H1 (cell line): ENCODE measurements around the gene RCBTB2. TPM values are rescaled to one million over a fixed set of nuclear protein-coding genes. Genes with fewer than 3 reads are reported as not detected.

Experiments used
- CTCF ChIA-PET: fragments of 300-600 bp; sonication (Branson Sonifier 250); formaldehyde crosslinking; loops from one replicate; lab custom pipeline; 2021; ENCODE audit not compliant: partially characterized antibody; lab: Charles Lee
- POLR2A ChIA-PET: fragments of 300-600 bp; sonication (Branson Sonifier 250); formaldehyde crosslinking; loops from one replicate; lab custom pipeline; 2021; ENCODE audit warnings: inconsistent platforms; ENCODE audit not compliant: partially characterized antibody; lab: Charles Lee
- DNase-seq, 2 experiments: peaks; one replicate each; pipeline versions ENCODE4 v3.0.0 to v3.0.0-alpha.2; 2010 to 2022; ENCODE audit warnings: low spot score in 2 of 2, low read depth in 1 of 2, mixed read lengths in 1 of 2
- FAIRE-seq: peaks from 2 replicates; lab custom pipeline; 2011; peaks lifted over from hg19 to GRCh38; lab: Jason Lieb, UNC
- H2AFZ ChIP-seq: 2 replicates; pipeline ENCODE4 v1.8.1; 2012; ENCODE audit warnings: low read length, inconsistent platforms
- H2AK5ac ChIP-seq: 2 replicates; pipeline ENCODE4 v1.6.1; 2013; ENCODE audit warnings: low read depth, low read length
- H2BK120ac ChIP-seq: replicated peaks from 2 replicates; pipeline ENCODE3; 2013; ENCODE audit warnings: low read depth, low read length, inconsistent platforms
- H2BK12ac ChIP-seq: 2 replicates; pipeline ENCODE4 v1.6.1; 2013; ENCODE audit warnings: low read depth, low read length
- H2BK15ac ChIP-seq: 2 replicates; pipeline ENCODE4 v1.6.1; 2013; ENCODE audit warnings: low read length
- H2BK20ac ChIP-seq: 2 replicates; pipeline ENCODE4 v1.6.1; 2013; ENCODE audit warnings: low read length
- H2BK5ac ChIP-seq: 2 replicates; pipeline ENCODE4 v1.6.1; 2013; ENCODE audit warnings: low read depth, low read length
- H3K14ac ChIP-seq: 2 replicates; pipeline ENCODE4 v1.6.1; 2013; ENCODE audit warnings: inconsistent platforms; ENCODE audit not compliant: insufficient read length
- H3K18ac ChIP-seq: 2 replicates; pipeline ENCODE4 v1.6.1; 2013; ENCODE audit warnings: low read length; ENCODE audit errors: extremely low read depth
- H3K23ac ChIP-seq: 2 replicates; pipeline ENCODE4 v1.6.1; 2013; ENCODE audit warnings: inconsistent platforms; ENCODE audit not compliant: insufficient read length
- H3K23me2 ChIP-seq: 2 replicates; pipeline ENCODE4 v1.6.1; 2013; ENCODE audit warnings: low read depth, low read length
- H3K27ac ChIP-seq: 2 replicates; pipeline ENCODE4 v1.6.1; 2011; ENCODE audit warnings: low read depth, low read length, inconsistent platforms
- H3K27me3 ChIP-seq, 4 experiments: replicated peaks in 1 of 4; 1 replicate in 1 of 4; 2 replicates in 3 of 4; pipeline versions ENCODE4 v1.6.1 to v1.8.1; 2011 to 2013; ENCODE audit warnings: low read length in 3 of 4, mild to moderate bottlenecking in 3 of 4, inconsistent platforms in 2 of 4, mixed read lengths in 2 of 4, moderate library complexity in 1 of 4; ENCODE audit not compliant: control insufficient read depth in 3 of 4, insufficient read depth in 3 of 4; ENCODE audit errors: extremely low read depth in 1 of 4
- H3K36me3 ChIP-seq, 4 experiments: 2 replicates each; pipeline versions ENCODE4 v1.6.1 to v1.8.1; 2011 to 2013; ENCODE audit warnings: mild to moderate bottlenecking in 4 of 4, low read length in 3 of 4, moderate library complexity in 2 of 4, control low read depth in 1 of 4, inconsistent platforms in 1 of 4; ENCODE audit not compliant: insufficient read depth in 4 of 4, control insufficient read depth in 2 of 4
- H3K4ac ChIP-seq: replicated peaks from 2 replicates; pipeline ENCODE3; 2013; ENCODE audit warnings: low read length, low read depth, mixed read lengths, inconsistent platforms; ENCODE audit not compliant: insufficient read length
- H3K4me1 ChIP-seq, 4 experiments: replicated peaks in 1 of 4; 1 replicate in 1 of 4; 2 replicates in 3 of 4; pipeline versions ENCODE4 v1.6.1 to v1.8.1; 2011 to 2013; ENCODE audit warnings: low read length in 3 of 4, inconsistent platforms in 2 of 4, mixed read lengths in 1 of 4; ENCODE audit not compliant: insufficient read depth in 4 of 4, control insufficient read depth in 3 of 4
- H3K4me2 ChIP-seq, 2 experiments: 2 replicates each; pipeline versions ENCODE4 v1.6.1 to v1.8.1; 2011 to 2013; ENCODE audit warnings: low read depth in 2 of 2, low read length in 2 of 2, control low read depth in 1 of 2, inconsistent platforms in 1 of 2, mild to moderate bottlenecking in 1 of 2; ENCODE audit not compliant: insufficient read depth in 1 of 2
- H3K4me3 ChIP-seq, 4 experiments: fragments of 200-600, 300-600 bp in 1 of 4; sonication (generic), shearing (Covaris generic), sonication (Bioruptor Twin) in 1 of 4; 2 replicates each; pipeline versions ENCODE4 v1.5.1 to v1.8.1; 2011 to 2016; ENCODE audit warnings: low read length in 4 of 4, low read depth in 3 of 4, control low read depth in 2 of 4, inconsistent platforms in 2 of 4, mild to moderate bottlenecking in 2 of 4, mixed read lengths in 1 of 4, moderate library complexity in 1 of 4; ENCODE audit not compliant: insufficient read depth in 2 of 4; ENCODE audit errors: extremely low read depth in 1 of 4
- H3K56ac ChIP-seq: replicated peaks from 2 replicates; pipeline ENCODE3; 2013; ENCODE audit warnings: low read depth, mild to moderate bottlenecking, mixed read lengths, low read length, inconsistent platforms; ENCODE audit not compliant: insufficient read length
- H3K79me1 ChIP-seq: 2 replicates; pipeline ENCODE4 v1.6.1; 2013; ENCODE audit warnings: low read depth, low read length, control low read depth
- H3K79me2 ChIP-seq, 2 experiments: 2 replicates each; pipeline versions ENCODE4 v1.6.1 to v1.8.1; 2012 to 2013; ENCODE audit warnings: low read length in 2 of 2, mild to moderate bottlenecking in 2 of 2, inconsistent platforms in 1 of 2; ENCODE audit not compliant: insufficient read depth in 2 of 2, control insufficient read depth in 1 of 2
- H3K9ac ChIP-seq, 4 experiments: replicated peaks in 1 of 4; 1 replicate in 1 of 4; 2 replicates in 3 of 4; pipeline versions ENCODE4 v1.6.1 to v1.8.1; 2011 to 2013; ENCODE audit warnings: low read depth in 3 of 4, low read length in 3 of 4, control low read depth in 2 of 4, mild to moderate bottlenecking in 2 of 4, moderate library complexity in 2 of 4, inconsistent platforms in 1 of 4; ENCODE audit errors: extremely low read depth in 1 of 4
- H3K9me3 ChIP-seq, 2 experiments: 2 replicates each; pipeline versions ENCODE4 v1.6.1 to v1.8.1; 2012 to 2013; ENCODE audit warnings: mild to moderate bottlenecking in 2 of 2, moderate library complexity in 2 of 2, control low read depth in 1 of 2, inconsistent platforms in 1 of 2, low read depth in 1 of 2, low read length in 1 of 2, mixed read lengths in 1 of 2; ENCODE audit not compliant: insufficient read depth in 2 of 2
- H4K20me1 ChIP-seq, 2 experiments: replicated peaks in 1 of 2; 2 replicates each; pipeline versions ENCODE3 to v1.8.1; 2011 to 2013; ENCODE audit warnings: inconsistent platforms in 2 of 2, low read length in 2 of 2, mild to moderate bottlenecking in 1 of 2; ENCODE audit not compliant: insufficient read depth in 2 of 2, control insufficient read depth in 1 of 2
- H4K5ac ChIP-seq: 2 replicates; pipeline ENCODE4 v1.6.1; 2013; ENCODE audit warnings: low read length, low read depth, mixed read lengths, inconsistent platforms; ENCODE audit not compliant: insufficient read length
- H4K8ac ChIP-seq: 2 replicates; pipeline ENCODE4 v1.8.0; 2013; ENCODE audit warnings: mild to moderate bottlenecking, moderate library complexity, low read length, inconsistent platforms; ENCODE audit not compliant: insufficient read depth; ENCODE audit errors: extremely low read depth
- H4K91ac ChIP-seq: replicated peaks from 2 replicates; pipeline ENCODE3; 2013; ENCODE audit warnings: low read length, mixed read lengths, inconsistent platforms; ENCODE audit not compliant: insufficient read length
- CBX5 ChIP-seq: fragments of 300-800, 300-1000 bp; sonication (generic); IDR thresholded peaks from 2 replicates; pipeline ENCODE4 v1.7.1; 2016; ENCODE audit warnings: antibody characterized with exemption, low read length, low read depth
- CHD1 ChIP-seq: IDR thresholded peaks from 2 replicates; pipeline ENCODE4 v1.6.1; 2012; ENCODE audit warnings: low read depth, low read length, improper control_type of control experiment
- EGR1 ChIP-seq: IDR thresholded peaks from 2 replicates; pipeline ENCODE4 v1.6.1; 2011; ENCODE audit warnings: low read depth, low read length, borderline replicate concordance
- EP300 ChIP-seq, 2 experiments: IDR thresholded peaks; 1 replicate in 1 of 2; 2 replicates in 1 of 2; pipeline ENCODE4 v1.6.1; 2011 to 2012; ENCODE audit warnings: low read depth in 2 of 2, low read length in 2 of 2, mild to moderate bottlenecking in 2 of 2, borderline replicate concordance in 1 of 2, inconsistent platforms in 1 of 2, moderate library complexity in 1 of 2
- GABPA ChIP-seq: IDR thresholded peaks from 2 replicates; pipeline ENCODE4 v1.6.1; 2011; ENCODE audit warnings: mild to moderate bottlenecking, low read length, moderate library complexity, borderline replicate concordance; ENCODE audit not compliant: insufficient read depth
- NANOG ChIP-seq: IDR thresholded peaks from 2 replicates; pipeline ENCODE4 v1.6.1; 2011; ENCODE audit warnings: low read length, low read depth, mild to moderate bottlenecking, inconsistent platforms; ENCODE audit not compliant: insufficient read depth, poor library complexity, severe bottlenecking
- POLR2AphosphoS5 ChIP-seq: IDR thresholded peaks from 2 replicates; pipeline ENCODE4 v1.6.1; 2011; ENCODE audit warnings: low read depth, low read length
- YY1 ChIP-seq: IDR thresholded peaks from 2 replicates; pipeline ENCODE4 v1.6.1; 2011; ENCODE audit warnings: low read depth, mild to moderate bottlenecking, low read length
- polyA plus RNA-seq, 7 experiments: library from polyadenylated mRNA; depleted of rRNA in 3 of 7; stranded (reverse) in 5 of 7; unstranded in 2 of 7; fragments of >200 nt in 5 of 7; fragments of 200-250 nt in 2 of 7; gene quantifications; 1 replicate in 5 of 7; 2 replicates in 1 of 7; 4 replicates in 1 of 7; pipeline versions ENCODE4 v1.2.1 to v1.2.3, GENCODE V29; 2011 to 2013; ENCODE audit warnings: missing spikeins in 2 of 7, mixed read lengths in 2 of 7
- total RNA-seq: library from RNA; stranded (reverse); fragmentation: NEBNext Ultra II Directional; extraction: Animal tissue kit (Norgen Biotek cat#: 25700); gene quantifications from 2 replicates; pipeline ENCODE4 v1.2.1, GENCODE V29; 2021

The RCBTB2 gene
- total and polyA plus RNA-seq, 2 of the 8 experiments (the other 6 are each of a cell fraction or from before 2014, with no cell fraction given): 5.2 to 8.4 TPM

DNA sequence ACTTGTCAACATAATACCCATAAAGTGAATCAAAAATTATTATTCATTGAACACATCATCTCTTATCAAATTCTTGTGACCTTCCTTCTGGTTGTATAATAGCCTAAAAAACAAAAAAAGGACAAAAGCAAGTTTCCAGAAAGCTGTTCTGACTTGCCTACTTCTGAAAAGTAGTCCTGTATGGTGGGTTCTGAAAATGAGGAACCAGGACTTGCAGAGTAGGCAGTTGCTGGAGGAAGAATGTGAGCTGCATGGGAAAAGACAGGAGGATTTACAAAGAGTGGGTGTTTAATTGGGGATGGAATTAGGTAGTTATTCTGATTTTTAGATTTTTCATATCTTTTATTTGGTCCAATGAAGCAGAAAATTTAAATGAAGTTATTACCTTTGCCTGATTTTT is 56.7 kb downstream of the RCBTB2 start:
- Histone ChIP-seq H2BK20ac (no peak overlapping the region), H3K23me2 (no peaks in the 10 kb centered on the region), H3K9me3 (no peaks in the 10 kb centered on the region), H4K20me1 (no peaks in the 10 kb centered on the region), H3K79me2 (no peaks in the 10 kb centered on the region), H3K23ac (no peak overlapping the region), H2BK15ac (no peak overlapping the region), H3K27me3 (no peaks in the 10 kb centered on the region), H2AFZ (no peak overlapping the region), H2AK5ac (no peak overlapping the region), H4K8ac (no peak overlapping the region), H2BK12ac (no peak overlapping the region), H3K4me2 (no peak overlapping the region), H3K9ac (no peak overlapping the region), H3K27ac (no peak overlapping the region), H2BK120ac (no peak overlapping the region), H3K18ac (no peak overlapping the region), H3K56ac (no peak overlapping the region), H3K14ac (no peak overlapping the region), H4K91ac (no peak overlapping the region), H3K4me1 (no peaks in the 10 kb centered on the region), H3K4ac (no peak overlapping the region), H3K79me1 (no peaks in the 10 kb centered on the region), H2BK5ac (no peak overlapping the region), H3K4me3 (no peak overlapping the region), H3K36me3 (no peaks in the 10 kb centered on the region; a peak in 1 of 8 replicates), H4K5ac (no peak overlapping the region)
- DNase-seq (no peak), FAIRE-seq (no peak)
- TF ChIP-seq EP300 (IDR thresholded peaks at IDR 0.05; ENCODE audit: borderline replicate concordance in 1 of 2, low read depth in 2 of 2, low read length in 2 of 2) (no peak), EGR1 (no peak), GABPA (no peak), CBX5 (no peak), YY1 (no peak), NANOG (no peak), POLR2AphosphoS5 (no peak), CHD1 (no peak)
- CTCF ChIA-PET: interaction anchor here (1.1 to 1.6 kb wide), 3 partner anchors 13 to 66 kb away, joined by 3 to 4 read pairs (median 4); no protein-coding TSS in a partner anchor
- POLR2A ChIA-PET: no interaction called here
